ENCODE results near the gene SLC12A8.

Gene SLC12A8

GRCh38 chr3:125214738-125215137 lies 2.2 kb upstream of the SLC12A8 start:
- DNase-seq = no peak

- DNase-seq = no peak
Observed at GRCh38 chr3:125213946-125214542, 1.5 kb upstream of the SLC12A8 start.

- DNase-seq = no peak
Observed at GRCh38 chr3:125213364-125213755, 812 bp upstream of the SLC12A8 start.

- DNase-seq = no peak
Observed at GRCh38 chr3:125212091-125212508, 448 bp downstream of the SLC12A8 start.

- no peak for DNase-seq
Observed at GRCh38 chr3:125211523-125212090, 941 bp downstream of the SLC12A8 start.

- no peak for DNase-seq
Observed at GRCh38 chr3:125207949-125208568, 4.5 kb downstream of the SLC12A8 start.

GRCh38 chr3:125207507-125207906 lies 5.0 kb downstream of the SLC12A8 start:
- peak in 1 of 14 donors; percentile 56 for DNase-seq

GRCh38 chr3:125206934-125207333 lies 5.6 kb downstream of the SLC12A8 start:
- DNase-seq = no peak

- DNase-seq = no peak
Observed at GRCh38 chr3:125203731-125204130, 8.8 kb downstream of the SLC12A8 start.

GRCh38 chr3:125202197-125202596 lies 10.4 kb downstream of the SLC12A8 start:
- no peak for DNase-seq

- no peak for DNase-seq
Observed at GRCh38 chr3:125200731-125201139, 11.8 kb downstream of the SLC12A8 start.

GRCh38 chr3:125194849-125195601 lies 17.5 kb downstream of the SLC12A8 start:
- no peak for DNase-seq

GRCh38 chr3:125194061-125194848 lies 18.3 kb downstream of the SLC12A8 start:
- DNase-seq = no peak

GRCh38 chr3:125192190-125193035 lies 20.1 kb downstream of the SLC12A8 start:
- DNase-seq = no peak

GRCh38 chr3:125191730-125192129 lies 20.8 kb downstream of the SLC12A8 start:
- DNase-seq = no peak

GRCh38 chr3:125191256-125191655 lies 21.3 kb downstream of the SLC12A8 start:
- no peak for DNase-seq

GRCh38 chr3:125190786-125191185 lies 21.8 kb downstream of the SLC12A8 start:
- no peak for DNase-seq

GRCh38 chr3:125189378-125190165 lies 23.0 kb downstream of the SLC12A8 start:
- DNase-seq = no peak

GRCh38 chr3:125188955-125189354 lies 23.6 kb downstream of the SLC12A8 start:
- no peak for DNase-seq

GRCh38 chr3:125187599-125187910 lies 25.0 kb downstream of the SLC12A8 start:
- DNase-seq = no peak
